Forelimb muscle (tissue), 1 donor: ENCODE data around the gene HPCAL4. TPM values are rescaled to one million over a fixed set of nuclear protein-coding genes. Genes with fewer than 3 reads are reported as not detected.
A peak's percentile ranks its signal among the peaks of the same experiment; 100 is the strongest.

ENCODE experiments used
- DNase-seq: peaks from one replicate; pipeline ENCODE4 v3.0.0-alpha.2; 2013; ENCODE audit warnings: low read depth
- polyA plus RNA-seq: library from polyadenylated mRNA; unstranded; fragments of 120-200 nt; gene quantifications from one replicate; pipeline ENCODE4 v1.2.1, GENCODE V29; 2013; ENCODE audit not compliant: insufficient read length

Gene HPCAL4
- polyA plus RNA-seq, 1 donor = 2.2 TPM

DNA sequence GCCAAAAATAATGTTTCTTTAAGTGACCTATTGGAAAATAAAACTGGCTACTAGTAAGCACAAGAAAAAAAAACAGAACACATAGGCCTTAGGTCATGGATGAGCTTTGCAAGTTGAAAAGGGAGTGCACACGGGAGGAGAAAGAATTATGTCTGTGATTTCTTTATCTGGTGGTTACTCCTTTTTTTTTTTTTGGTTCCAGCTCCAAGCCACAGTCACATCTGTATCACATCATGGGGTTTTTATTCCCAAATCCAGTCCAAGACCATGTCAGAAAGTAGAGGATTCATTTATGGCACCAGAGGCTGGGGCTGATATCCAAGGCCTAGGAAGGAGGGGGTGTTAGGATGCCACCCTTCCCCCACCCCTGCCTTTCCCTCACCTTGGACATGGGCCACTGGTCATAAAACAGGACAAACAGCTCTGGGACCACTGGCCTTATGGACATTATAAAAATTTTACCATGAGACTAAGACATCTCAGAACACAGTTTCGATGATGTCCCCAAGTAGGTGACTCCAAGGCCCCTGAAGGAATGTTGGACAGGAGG is 41.5 kb downstream of the HPCAL4 start:
- no peak for DNase-seq

DNA sequence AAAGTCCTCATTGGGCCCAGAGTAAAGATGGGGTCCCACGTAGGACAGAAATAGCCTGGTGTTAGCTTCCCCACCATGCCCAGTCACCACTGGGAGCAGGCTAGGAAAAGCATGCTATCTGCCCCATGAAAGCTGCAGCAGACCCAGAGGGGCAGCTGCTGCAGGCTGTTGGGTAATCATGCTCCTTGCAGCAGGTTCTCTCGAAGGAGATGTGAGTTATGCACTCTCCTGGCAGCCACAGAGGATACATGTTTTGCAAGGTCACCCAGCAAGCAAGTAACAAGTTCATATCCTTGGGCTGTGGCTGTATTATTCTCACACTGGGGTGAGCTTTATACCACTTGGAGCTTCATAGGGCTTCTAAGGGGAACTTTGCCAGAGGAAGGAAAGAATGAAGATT is 42.7 kb downstream of the HPCAL4 start:
- DNase-seq = no peak

DNA sequence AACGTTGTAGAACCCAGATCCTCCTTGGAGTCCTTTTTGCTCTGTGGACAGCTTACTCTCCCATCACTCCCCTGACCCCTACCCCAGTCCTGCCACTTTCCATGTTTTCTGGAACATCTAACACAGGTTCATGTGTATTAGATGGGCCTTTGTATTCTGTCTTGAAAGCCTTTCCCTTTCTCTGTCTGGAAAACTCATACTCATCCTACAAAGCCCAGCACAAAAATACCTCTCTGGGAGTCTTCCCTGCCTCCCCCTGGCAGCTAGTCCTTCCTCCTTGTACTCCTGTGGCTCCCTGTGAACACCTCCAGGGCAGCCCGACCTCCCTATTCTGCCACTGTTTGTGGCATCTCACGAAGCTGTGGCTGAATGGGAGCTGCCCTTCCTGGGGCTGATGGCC is 44.0 kb downstream of the HPCAL4 start:
- no peak for DNase-seq

DNA sequence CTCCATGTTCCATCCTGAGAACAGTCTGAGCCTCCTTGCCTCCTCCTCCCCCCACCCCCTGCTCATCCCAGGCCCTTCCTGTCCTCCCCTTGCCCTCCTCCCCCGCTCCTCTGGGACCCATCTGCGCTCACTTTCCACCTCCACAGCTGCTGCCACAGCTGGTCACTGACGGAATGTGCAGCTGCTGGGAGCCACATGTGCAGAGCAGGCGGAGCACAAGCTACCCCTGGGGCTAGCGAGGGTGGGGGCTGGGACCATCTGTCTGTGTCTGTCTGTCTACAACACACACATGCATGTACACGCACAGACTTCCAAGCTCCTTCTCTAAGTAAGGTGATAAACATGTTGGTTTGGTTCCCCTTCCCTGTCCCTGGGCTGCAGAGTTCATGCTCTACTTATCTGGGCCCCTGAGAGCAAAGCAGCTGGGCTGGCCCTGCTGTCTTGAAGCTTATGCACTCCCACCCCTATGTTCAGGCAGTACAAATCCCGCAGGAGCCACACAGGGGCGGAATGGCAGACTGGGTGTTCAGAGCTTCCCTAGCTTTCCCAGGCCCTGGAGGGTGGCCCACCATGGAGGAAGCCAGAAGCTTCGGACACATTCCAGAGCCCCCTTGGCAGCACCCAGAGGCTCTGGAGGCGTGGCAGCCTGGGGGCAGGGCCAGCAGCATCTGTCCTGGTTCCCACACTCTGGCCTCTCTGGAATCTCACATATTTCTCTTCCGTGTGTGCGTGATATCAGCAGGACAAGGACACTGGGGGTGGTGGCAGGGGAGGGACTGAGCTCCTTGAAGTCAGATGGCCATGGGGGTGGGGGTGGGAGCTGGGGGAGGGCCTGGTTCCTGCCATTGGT is 44.8 kb downstream of the HPCAL4 start:
- peak; percentile 76 for DNase-seq

DNA sequence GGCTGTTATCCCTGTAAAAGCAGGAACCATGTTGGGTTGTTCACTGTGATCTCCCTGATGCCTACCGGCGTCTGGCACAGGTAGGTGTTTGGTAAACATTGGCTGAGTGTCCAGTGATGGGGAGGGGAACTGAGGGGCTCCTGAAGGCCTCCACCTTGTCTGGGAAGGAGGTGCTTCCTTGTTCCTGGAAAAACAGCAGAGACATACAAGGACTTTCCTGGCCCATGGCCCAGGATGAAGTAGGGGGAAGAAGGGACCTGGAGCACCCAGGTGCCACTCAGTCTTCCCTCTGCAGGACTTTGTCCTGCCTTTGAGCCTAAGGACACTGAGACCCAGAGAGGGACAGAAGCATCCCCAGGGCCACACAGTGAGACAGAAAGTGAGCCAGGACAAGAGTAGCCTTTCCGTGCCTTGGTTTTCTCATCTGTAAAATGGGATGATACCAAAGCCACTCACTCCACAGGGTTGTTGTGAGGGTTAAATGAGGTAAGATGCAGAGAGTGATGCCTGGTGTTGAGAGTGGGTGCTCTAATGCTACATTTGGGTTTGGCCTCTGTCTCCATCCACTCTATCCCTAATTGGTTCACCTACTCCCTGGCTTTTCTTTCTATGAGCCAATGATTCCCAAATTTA is 45.7 kb downstream of the HPCAL4 start:
- no peak for DNase-seq

DNA sequence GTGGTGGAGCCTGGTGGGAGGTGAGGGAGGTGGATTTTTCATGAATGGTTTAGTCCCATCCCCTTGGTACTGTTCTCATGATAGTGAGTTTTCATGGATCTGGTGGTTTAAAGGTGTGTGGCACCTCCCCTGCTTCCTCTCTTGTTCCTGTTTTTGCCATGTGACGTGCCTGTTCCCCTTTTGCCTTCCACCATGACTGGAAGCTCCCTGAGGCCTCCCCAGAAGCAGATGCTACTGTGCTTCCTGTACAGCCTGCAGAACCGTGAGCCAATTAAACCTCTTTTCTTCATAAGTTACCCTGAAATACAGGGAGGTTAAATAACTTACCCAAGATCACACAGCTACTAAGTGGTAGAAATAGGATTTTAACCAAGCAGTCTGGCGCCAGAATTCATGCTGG is 47.5 kb downstream of the HPCAL4 start:
- DNase-seq = no peak

DNA sequence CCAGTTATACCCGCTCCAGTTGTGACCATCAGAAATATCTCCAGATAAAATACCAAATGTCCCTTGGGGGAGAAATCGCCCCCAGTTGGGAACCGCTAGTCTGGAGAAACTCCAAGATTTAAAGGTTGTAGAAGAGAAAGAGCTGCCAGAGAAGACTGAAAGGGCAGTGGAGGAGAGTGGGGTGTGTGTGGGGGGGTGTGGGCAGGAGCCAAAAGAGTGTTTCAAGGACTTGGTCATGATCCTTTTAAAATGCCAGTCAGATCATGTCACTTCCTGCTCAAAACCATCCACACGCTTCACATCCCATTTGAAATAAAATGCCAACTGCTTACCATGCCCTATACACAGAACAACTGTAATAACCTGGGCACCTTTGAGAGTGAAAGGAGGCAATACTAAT is 48.4 kb downstream of the HPCAL4 start:
- DNase-seq = no peak

DNA sequence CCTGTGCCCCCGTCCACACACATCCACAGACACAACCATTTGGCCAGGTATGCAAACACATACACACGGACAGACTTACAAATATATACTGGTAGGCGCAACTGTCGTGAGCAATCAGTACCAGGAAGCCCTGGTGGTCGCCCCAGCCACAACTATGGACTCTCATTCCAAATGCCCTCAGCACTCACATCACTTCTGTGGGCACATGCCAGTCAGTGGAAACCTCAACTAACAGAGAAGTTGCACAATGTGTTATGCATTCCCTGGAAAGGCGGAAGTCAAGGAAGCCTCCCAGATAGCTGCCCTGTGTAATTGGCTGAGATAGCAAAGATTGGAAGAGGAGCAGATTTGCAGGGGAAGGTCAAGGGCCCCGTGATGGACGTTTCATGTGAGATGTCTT is 50.4 kb downstream of the HPCAL4 start:
- DNase-seq = no peak

DNA sequence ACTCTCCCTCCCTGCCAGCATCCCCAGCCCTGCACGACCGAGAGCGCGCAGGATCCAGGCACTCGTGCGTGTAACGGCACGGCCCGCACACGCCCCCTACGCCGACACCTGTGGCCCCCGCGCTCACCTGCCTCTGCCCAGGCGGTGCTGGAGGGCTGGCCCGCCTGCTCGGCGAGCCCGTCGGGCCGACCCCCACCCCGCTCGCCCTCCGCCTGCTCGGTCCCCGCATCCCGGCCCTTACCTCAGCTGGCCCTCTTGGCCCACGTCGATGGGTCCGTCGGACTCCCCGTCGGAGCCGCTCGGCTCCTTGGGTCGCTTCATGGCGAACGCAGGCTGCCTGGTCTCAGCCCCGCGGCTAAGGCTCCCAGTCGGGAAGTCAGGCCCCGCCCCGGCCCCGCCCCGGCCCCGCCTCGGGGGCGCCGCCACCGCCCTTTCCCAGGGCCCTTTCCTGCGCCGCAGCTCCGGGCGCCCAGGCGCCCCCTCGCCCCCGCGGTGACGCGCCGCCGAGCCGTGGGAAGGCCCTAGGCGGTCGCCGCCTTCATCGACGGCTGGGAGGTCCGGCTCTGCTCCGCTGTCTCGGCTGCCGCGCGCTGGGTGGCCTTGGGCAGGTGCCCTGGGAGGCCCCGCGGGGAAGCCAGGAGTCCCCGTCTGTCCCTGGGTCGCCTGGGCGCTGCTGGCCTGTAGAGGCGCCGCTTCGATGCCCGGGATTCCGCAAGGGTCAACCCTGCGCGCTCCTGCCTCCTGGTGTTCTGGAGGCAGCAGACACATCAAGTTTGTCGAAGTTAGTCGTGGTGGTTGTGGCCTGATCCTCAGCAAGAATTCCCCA is 51.7 kb downstream of the HPCAL4 start, which contains the start of gene HEYL:
HEYL (minus strand) TSS at position 339 of the 826 bp plus-strand sequence; CDS start at position 321, 18 bp downstream.
- DNase-seq = no peak

DNA sequence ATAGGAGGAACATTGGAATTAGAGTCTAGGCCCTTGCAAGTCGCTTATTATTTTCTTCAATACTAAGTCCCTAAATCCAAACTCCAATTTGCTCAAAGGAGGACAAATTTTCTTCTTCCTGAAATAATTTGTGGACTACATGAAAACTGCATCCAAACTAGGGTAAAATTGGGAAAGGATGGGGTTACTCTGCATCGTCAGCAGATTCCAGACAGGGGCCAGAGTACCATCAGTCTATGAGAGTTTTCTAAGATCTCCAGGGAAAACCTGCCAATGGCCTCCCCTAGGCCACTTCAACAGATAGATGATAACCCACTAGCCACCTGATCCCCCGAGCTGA is 52.3 kb downstream of the HPCAL4 start:
- DNase-seq = no peak

DNA sequence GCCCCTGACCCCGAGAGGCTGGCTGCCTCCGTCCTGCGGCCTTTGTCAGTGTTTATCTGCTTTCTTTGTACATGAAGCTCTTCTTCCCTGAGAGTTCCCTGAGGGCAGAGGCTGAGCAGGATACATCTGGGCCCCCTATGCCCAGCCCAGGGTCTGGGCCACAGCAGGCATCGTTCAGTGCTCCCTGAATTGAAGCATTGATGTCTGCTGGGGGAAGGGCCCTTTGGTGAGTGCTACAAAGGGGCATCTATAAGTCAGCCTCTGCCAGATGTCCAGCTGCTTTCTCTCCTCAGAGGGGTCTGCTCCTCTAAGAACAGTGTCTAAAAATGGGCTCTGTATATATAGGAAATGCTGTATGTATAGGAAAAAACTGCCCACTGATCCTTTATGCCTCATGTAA is 53.9 kb downstream of the HPCAL4 start:
- DNase-seq = no peak

DNA sequence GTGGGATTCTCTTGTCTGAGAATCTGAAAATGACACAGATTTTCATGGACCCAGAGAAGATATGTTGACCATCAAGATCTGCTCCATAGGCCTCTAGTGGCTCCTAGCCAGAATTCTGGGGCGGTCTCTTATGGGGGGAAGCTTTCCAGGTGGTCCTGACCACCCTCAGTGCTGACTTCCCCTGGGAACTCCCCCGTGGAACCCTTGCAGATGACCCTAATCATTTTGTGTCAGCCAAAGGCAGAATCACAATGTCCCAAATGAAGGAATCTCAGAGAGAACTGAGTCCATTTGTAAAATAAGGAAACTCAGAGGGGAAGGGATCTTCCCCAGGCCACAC is 55.4 kb downstream of the HPCAL4 start:
- DNase-seq = no peak

DNA sequence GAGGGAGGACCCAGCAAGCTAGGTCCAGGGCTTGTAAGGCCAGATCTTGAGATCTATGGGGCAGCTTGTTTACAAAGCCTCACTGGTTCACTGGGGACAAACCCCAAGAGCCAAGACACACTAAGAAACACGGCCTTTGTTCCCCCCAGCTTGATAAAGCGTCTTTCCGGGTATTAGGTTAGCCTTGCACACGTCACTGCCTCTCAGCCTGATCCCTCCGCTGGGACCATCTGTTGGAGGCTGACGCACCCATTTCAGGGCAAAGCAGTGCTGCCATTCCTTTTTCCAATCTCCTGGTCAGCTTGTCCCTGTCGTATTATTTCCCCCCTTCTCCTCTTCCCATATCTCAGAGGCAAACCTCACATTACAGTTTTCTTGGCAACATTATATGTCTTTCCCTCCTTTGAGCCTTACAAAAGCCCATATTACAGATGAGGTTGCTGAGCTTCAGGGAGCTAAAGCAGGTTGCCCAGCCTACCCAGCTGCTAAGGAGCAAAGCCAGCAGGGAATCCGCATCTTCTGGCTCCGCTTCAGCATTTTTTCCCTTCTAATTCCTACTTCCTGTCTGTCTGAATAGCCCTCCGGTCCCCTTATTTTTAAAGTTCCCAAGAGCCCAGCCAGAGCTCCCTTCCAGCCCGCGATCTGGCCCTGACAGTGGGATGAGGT is 55.9 kb downstream of the HPCAL4 start:
- DNase-seq = no peak

DNA sequence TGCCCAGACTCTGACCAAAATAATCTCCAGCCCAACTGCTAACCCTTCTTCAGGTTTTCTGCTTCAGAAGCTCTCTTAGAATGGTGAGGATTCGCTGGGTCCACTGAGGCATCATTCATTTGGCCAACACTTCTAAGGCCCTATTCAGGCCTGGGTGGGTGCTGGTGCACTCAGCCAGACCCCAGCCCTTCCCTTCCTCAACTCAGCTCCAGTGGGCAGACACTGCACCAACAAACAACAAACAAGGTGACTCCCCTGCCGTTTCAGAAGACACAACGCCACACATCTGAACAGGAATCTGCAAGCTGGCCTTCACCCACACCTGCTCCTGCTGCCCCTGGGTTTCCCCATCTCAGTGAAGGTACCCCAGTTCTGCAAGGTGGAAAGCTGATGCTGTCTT is 57.8 kb downstream of the HPCAL4 start:
- no peak for DNase-seq

DNA sequence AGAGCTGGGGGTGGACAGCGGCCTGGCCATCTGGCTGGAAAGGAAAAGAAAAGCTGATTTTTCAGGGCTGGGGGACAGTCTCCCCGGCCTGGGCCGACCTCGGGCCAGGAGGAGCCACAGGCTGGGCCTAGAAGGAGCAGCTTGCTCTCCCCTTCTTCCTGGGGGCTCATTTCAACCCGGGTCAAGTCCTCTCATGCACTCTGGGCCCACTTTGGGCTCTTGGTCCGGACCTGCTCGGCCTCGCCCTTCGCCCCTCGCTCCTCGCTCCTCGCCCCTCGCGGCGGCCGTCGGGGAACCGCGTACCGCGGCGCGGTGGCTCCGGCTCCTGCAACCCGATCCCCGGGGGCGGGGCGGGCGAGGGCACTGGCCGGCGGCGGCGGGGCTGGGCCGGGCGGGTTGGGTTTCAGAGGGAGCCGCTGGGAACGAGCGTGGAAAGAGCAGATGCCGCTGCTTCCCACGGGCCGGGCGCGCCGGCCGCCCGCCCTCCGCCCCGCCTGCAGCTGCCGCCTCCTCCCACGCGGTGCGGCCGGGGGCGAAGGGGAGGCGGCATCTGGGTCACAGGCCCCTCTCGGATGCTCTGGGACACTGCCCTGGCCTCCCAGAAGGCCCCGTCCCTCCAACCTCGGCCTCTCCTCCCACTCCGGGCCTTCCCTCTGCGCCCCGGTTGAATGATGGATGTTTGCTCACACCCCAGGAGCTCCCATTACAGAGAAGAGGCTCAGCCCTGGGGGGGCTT is 58.4 kb downstream of the HPCAL4 start:
- no peak for DNase-seq

DNA sequence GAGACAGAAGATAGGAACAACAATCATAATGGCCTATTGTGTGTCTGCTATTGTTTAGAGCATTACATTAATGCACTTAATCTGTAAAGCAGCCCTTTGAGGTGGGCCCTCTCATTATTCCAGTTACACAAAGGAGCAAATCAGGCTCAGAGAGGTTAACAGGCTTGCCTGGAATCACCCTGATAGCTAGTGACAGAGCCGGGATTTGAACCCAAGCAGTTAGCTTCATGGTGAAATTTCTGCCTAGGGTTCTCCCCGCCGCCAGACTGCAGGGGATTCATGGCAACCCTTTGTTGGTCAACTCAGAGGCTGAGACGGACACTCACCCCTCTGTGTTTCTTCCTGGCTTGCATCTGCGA is 58.9 kb downstream of the HPCAL4 start:
- DNase-seq = no peak

DNA sequence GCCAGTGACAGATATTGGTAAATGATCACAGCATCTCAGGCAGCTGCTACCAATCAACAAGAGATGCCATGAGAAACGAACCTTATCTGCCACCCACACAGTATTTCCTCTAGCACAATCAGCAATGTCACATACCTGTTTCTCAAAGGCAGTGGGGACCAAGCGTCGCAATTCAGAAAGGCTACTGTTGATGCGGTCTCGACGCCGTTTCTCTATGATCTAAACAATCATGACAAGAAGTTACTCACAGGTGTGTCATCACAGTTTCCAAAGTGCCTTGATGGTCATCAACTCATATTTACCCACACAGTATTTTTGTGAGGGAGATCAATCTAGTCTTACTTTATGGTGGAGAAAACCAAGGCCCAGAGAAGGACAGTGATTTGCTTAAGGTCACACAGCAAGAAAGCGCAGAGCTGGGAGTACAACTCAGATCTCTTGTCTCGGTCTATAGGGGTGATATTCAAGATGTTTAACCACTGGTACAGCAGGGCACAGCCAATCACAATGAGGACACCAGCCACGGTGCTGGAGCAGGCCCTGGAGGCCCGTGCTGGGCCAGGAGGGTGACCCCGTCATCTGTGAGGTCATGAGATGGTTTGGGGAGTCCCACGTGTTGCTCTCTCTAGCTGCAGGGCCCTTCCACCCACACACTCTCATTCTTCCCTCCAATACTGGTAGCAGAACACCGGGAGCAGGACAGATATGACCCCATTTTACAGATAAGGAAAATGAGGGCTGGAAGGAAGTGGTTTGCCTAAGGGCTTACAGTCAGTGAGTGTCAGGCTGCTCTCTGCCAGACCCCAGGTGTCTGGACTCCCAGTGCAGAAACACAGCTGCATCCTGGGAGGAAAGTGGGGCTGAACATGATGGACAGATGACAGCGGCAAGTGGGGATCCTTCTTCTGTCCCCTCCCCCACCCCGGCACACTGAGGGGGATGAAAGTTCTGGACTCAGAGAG is 59.6 kb downstream of the HPCAL4 start:
- DNase-seq = no peak

DNA sequence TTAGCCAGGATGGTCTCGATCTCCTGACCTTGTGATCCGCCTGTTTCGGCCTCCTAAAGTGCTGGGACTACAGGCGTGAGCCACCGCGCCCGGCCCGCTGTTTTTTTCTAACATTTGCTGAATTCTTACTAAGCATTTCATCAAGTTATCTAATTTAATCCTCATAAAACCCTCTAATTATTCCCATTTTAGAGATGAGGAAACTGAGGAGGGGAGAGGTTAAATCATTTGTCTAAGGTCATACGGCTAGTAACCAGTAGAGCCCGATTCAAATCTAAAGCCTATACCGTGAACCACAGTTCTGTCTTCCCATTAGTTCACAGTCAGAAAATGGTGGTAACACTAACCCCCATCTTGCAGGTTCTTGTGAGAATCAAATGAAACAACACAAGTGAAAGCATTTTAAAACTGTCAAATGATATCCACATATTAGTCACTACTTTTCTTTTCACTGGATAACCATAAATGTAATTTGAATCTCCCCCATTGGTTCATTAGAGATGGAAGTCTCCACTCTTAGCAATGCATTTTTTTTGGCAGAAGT is 62.4 kb downstream of the HPCAL4 start:
- DNase-seq = no peak
